A549 (cell line): ENCODE results near the gene SOX15. TPM values are rescaled to one million over a fixed set of nuclear protein-coding genes. Genes with fewer than 3 reads are reported as not detected.

Source experiments
- ATAC-seq, 2 experiments: fragments of 200-7000 bp in 1 of 2; fragments of >200 bp in 1 of 2; cut with Nextera tagmentation in 1 of 2; cut with Tn5 transposase in 1 of 2; 3 replicates each; pipeline versions ENCODE4 v1.8.0 to v1.9.1; 2018 to 2020; ENCODE audit warnings: mild to moderate bottlenecking in 1 of 2, moderate library complexity in 1 of 2
- CTCF ChIA-PET: fragments of 300-600 bp; sonication (Branson Sonifier 250); formaldehyde crosslinking; extraction: SDS; loops from one replicate; lab custom pipeline; 2021; ENCODE audit warnings: antibody characterized with exemption, inconsistent platforms; lab: Yijun Ruan, JAX
- POLR2A ChIA-PET: fragments of 350-600 bp; formaldehyde crosslinking; extraction: SDS; loops from one replicate; lab custom pipeline; 2021; ENCODE audit warnings: antibody characterized with exemption, inconsistent platforms; lab: Yijun Ruan, JAX
- DNase-seq, 2 experiments: peaks; one replicate each; pipeline versions ENCODE4 v3.0.0 to v3.0.0-alpha.2; 2011 to 2016; ENCODE audit warnings: low read depth in 1 of 2, low spot score in 1 of 2
- FAIRE-seq: peaks from 2 replicates; lab custom pipeline; 2011; peaks lifted over from hg19 to GRCh38; lab: Jason Lieb, UNC
- H3K27ac ChIP-seq, 2 experiments: fragments of >200 bp; sonication (Bioruptor Twin); formaldehyde crosslinking; 3 replicates each; pipeline ENCODE4 v1.5.1; 2016 to 2017
- H3K4me1 ChIP-seq: fragments of >200 bp; sonication (Bioruptor Twin); formaldehyde crosslinking; 3 replicates; pipeline ENCODE4 v1.6.1; 2016
- H3K4me2 ChIP-seq: fragments of >200 bp; sonication (Bioruptor Twin); formaldehyde crosslinking; 3 replicates; pipeline ENCODE4 v1.6.1; 2016
- H3K4me3 ChIP-seq: fragments of >200 bp; sonication (Bioruptor Twin); formaldehyde crosslinking; 3 replicates; pipeline ENCODE4 v1.5.1; 2016
- H3K9me3 ChIP-seq: fragments of >200 bp; sonication (Bioruptor Twin); formaldehyde crosslinking; 3 replicates; pipeline ENCODE4 v1.6.1; 2016
- ATOH8 ChIP-seq: fragments of 250-450 bp; sonication (Bioruptor Pico); IDR thresholded peaks from 2 replicates; pipeline ENCODE4 v1.5.0; 2020; ENCODE audit warnings: low read depth, mild to moderate bottlenecking, moderate library complexity
- BHLHE40 ChIP-seq: IDR thresholded peaks from 2 replicates; pipeline ENCODE4 v1.6.1; 2012; ENCODE audit warnings: low read depth, low read length, inconsistent platforms
- CHD4 ChIP-seq: fragments of 200-600 bp; sonication (generic); IDR thresholded peaks from 2 replicates; pipeline ENCODE4 v1.6.1; 2016; ENCODE audit warnings: antibody characterized with exemption, mild to moderate bottlenecking, borderline replicate concordance
- EHF ChIP-seq: fragments of 250-450 bp; sonication (Bioruptor Pico); IDR thresholded peaks from 2 replicates; pipeline ENCODE4 v1.5.0; 2020; ENCODE audit warnings: mild to moderate bottlenecking
- EP300 ChIP-seq, 2 experiments: fragments of >200 bp; sonication (Bioruptor Twin); formaldehyde crosslinking; IDR thresholded peaks; 2 replicates in 1 of 2; 3 replicates in 1 of 2; pipeline ENCODE4 v1.6.1; 2016 to 2017
- FOSB ChIP-seq: fragments of 250-450 bp; sonication (Bioruptor Pico); IDR thresholded peaks from 2 replicates; pipeline ENCODE4 v1.5.0; 2020; ENCODE audit warnings: mild to moderate bottlenecking, moderate library complexity
- FOXS1 ChIP-seq: fragments of 250-450 bp; sonication (Bioruptor Pico); IDR thresholded peaks from 2 replicates; pipeline ENCODE4 v1.5.0; 2020; ENCODE audit warnings: mild to moderate bottlenecking, moderate library complexity
- HOXA7 ChIP-seq: fragments of 250-450 bp; sonication (Bioruptor Pico); IDR thresholded peaks from 2 replicates; pipeline ENCODE4 v1.5.0; 2020; ENCODE audit warnings: mild to moderate bottlenecking, moderate library complexity
- HOXB5 ChIP-seq: fragments of 250-450 bp; sonication (Bioruptor Pico); IDR thresholded peaks from 2 replicates; pipeline ENCODE4 v1.5.0; 2020; ENCODE audit warnings: mild to moderate bottlenecking, moderate library complexity
- JUN ChIP-seq, 2 experiments: fragments of >200 bp; sonication (Bioruptor Twin); formaldehyde crosslinking; IDR thresholded peaks; 2 replicates in 1 of 2; 3 replicates in 1 of 2; pipeline ENCODE4 v1.6.1; 2016 to 2017
- JUNB ChIP-seq: fragments of >200 bp; sonication (Bioruptor Twin); formaldehyde crosslinking; IDR thresholded peaks from 2 replicates; pipeline ENCODE4 v1.6.1; 2016
- MAFK ChIP-seq: fragments of 450-650 bp; IDR thresholded peaks from 2 replicates; pipeline ENCODE4 v1.6.1; 2014; ENCODE audit not compliant: partially characterized antibody
- NR3C1 ChIP-seq: fragments of >200 bp; sonication (Bioruptor Twin); formaldehyde crosslinking; IDR thresholded peaks from 3 replicates; pipeline ENCODE4 v1.6.1; 2017
- POLR2AphosphoS2 ChIP-seq: conservative IDR thresholded peaks from 2 replicates; pipeline ENCODE4 v1.6.1; 2012; ENCODE audit warnings: low read length, improper control_type of control experiment, inconsistent platforms
- RARB ChIP-seq: fragments of 250-450 bp; sonication (Bioruptor Pico); IDR thresholded peaks from 2 replicates; pipeline ENCODE4 v1.8.0; 2021; ENCODE audit warnings: mild to moderate bottlenecking, moderate library complexity
- RNF2 ChIP-seq: fragments of 200-600 bp; sonication (generic); IDR thresholded peaks from 2 replicates; pipeline ENCODE4 v1.6.1; 2016; ENCODE audit warnings: low read depth, mild to moderate bottlenecking, antibody characterized with exemption, moderate library complexity, borderline replicate concordance
- TFCP2L1 ChIP-seq: fragments of 250-450 bp; sonication (Bioruptor Pico); IDR thresholded peaks from 2 replicates; pipeline ENCODE4 v1.5.0; 2021; ENCODE audit warnings: mild to moderate bottlenecking
- TP53 ChIP-seq: fragments of 250-450 bp; sonication (Bioruptor Pico); IDR thresholded peaks from 2 replicates; pipeline ENCODE4 v1.5.0; 2021; ENCODE audit warnings: mild to moderate bottlenecking, moderate library complexity
- ZSCAN20 ChIP-seq: fragments of 250-450 bp; sonication (Bioruptor Pico); IDR thresholded peaks from 2 replicates; pipeline ENCODE4 v1.8.0; 2022; ENCODE audit warnings: mild to moderate bottlenecking, moderate library complexity
- WGBS: methylation state at CpG from one replicate; pipeline ENCODE4 v1.1.6; 2017; ENCODE audit errors: missing lambda C conversion rate; 5-methylcytosine and 5-hydroxymethylcytosine counted together
- polyA plus RNA-seq, 4 experiments: library from polyadenylated mRNA; depleted of rRNA in 3 of 4; stranded (reverse); fragments of >200 nt; fragmentation: RNase III in 1 of 4; extraction: RNeasy Plus Mini Kit Qiagen cat#74134 plus additional on column Dnase treatment in 1 of 4; gene quantifications; 2 replicates in 3 of 4; 3 replicates in 1 of 4; pipeline ENCODE4 v1.2.3, GENCODE V29; 2011 to 2017
- TF ChIP-seq, protein P1 (sequence below): IDR thresholded peaks from 2 replicates; pipeline ENCODE4 v1.6.1; 2012; ENCODE audit warnings: low read depth, borderline replicate concordance
- TF ChIP-seq, protein P2 (sequence below): fragments of 200-600 bp; sonication (generic); IDR thresholded peaks from 2 replicates; pipeline ENCODE4 v1.6.1; 2016; ENCODE audit warnings: antibody characterized with exemption, mild to moderate bottlenecking, moderate library complexity
- TF ChIP-seq, protein P3 (sequence below): IDR thresholded peaks from 2 replicates; pipeline ENCODE4 v1.6.1; 2012
- TF ChIP-seq, protein P4 (sequence below): fragments of 450-650 bp; IDR thresholded peaks from 2 replicates; pipeline ENCODE4 v1.6.1; 2014; ENCODE audit warnings: antibody characterized with exemption

The SOX15 gene
- polyA plus RNA-seq, 2 of the 4 experiments (the other 2 are of a cell fraction), result 0.05 to 0.19 TPM

- Histone ChIP-seq H3K4me2 (peak overlapping the region; percentile 90), H3K4me1 (peaks cover 70% of the 10 kb centered on the region), H3K4me3 (no peak overlapping the region), H3K9me3 (no peaks in the 10 kb centered on the region), H3K27ac (no peak overlapping the region)
- ATAC-seq (no peak), FAIRE-seq (no peak), DNase-seq (no peak)
- CTCF ChIA-PET, result interaction anchor here (0.6 to 6.3 kb wide), 11 partner anchors 9 to 518 kb away, joined by 3 to 38 read pairs (median 5); partner anchors contain the start of genes SENP3, SOX15 and TP53
- 88% methylated on average over 14 of the region's 14 CpGs for WGBS
- POLR2A ChIA-PET, result interaction anchor here (1.4 kb wide), 1 partner anchor 111 kb away, joined by 4 read pairs; no protein-coding TSS in a partner anchor
- TF ChIP-seq, protein P1, sequence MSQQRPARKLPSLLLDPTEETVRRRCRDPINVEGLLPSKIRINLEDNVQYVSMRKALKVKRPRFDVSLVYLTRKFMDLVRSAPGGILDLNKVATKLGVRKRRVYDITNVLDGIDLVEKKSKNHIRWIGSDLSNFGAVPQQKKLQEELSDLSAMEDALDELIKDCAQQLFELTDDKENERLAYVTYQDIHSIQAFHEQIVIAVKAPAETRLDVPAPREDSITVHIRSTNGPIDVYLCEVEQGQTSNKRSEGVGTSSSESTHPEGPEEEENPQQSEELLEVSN, result no peak
- TF ChIP-seq POLR2AphosphoS2, result peak; percentile 77
- TF ChIP-seq HOXB5 (CRISPR knock-in tag), result no peak
- no peak for TF ChIP-seq CHD4
- no peak for TF ChIP-seq ZSCAN20
- TF ChIP-seq RNF2, result no peak
- peak; percentile 51 for TF ChIP-seq TP53 (CRISPR knock-in tag)
- TF ChIP-seq NR3C1, result no peak
- no peak for TF ChIP-seq MAFK
- TF ChIP-seq EP300 (IDR thresholded peaks at IDR 0.05), result no peak
- TF ChIP-seq, protein P2, sequence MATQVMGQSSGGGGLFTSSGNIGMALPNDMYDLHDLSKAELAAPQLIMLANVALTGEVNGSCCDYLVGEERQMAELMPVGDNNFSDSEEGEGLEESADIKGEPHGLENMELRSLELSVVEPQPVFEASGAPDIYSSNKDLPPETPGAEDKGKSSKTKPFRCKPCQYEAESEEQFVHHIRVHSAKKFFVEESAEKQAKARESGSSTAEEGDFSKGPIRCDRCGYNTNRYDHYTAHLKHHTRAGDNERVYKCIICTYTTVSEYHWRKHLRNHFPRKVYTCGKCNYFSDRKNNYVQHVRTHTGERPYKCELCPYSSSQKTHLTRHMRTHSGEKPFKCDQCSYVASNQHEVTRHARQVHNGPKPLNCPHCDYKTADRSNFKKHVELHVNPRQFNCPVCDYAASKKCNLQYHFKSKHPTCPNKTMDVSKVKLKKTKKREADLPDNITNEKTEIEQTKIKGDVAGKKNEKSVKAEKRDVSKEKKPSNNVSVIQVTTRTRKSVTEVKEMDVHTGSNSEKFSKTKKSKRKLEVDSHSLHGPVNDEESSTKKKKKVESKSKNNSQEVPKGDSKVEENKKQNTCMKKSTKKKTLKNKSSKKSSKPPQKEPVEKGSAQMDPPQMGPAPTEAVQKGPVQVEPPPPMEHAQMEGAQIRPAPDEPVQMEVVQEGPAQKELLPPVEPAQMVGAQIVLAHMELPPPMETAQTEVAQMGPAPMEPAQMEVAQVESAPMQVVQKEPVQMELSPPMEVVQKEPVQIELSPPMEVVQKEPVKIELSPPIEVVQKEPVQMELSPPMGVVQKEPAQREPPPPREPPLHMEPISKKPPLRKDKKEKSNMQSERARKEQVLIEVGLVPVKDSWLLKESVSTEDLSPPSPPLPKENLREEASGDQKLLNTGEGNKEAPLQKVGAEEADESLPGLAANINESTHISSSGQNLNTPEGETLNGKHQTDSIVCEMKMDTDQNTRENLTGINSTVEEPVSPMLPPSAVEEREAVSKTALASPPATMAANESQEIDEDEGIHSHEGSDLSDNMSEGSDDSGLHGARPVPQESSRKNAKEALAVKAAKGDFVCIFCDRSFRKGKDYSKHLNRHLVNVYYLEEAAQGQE, result peak; percentile 25; the same call in 1 of the 2 replicates
- peak; percentile 93 for TF ChIP-seq TFCP2L1 (CRISPR knock-in tag)
- no peak for TF ChIP-seq BHLHE40
- TF ChIP-seq JUN (IDR thresholded peaks at IDR 0.05), result peak in 1 of 2 experiments; percentile 41; a peak in 2 of 5 replicates
- TF ChIP-seq EHF (CRISPR knock-in tag), result no peak
- no peak for TF ChIP-seq RARB (CRISPR knock-in tag)
- TF ChIP-seq ATOH8 (CRISPR knock-in tag), result no peak
- TF ChIP-seq, protein P3, sequence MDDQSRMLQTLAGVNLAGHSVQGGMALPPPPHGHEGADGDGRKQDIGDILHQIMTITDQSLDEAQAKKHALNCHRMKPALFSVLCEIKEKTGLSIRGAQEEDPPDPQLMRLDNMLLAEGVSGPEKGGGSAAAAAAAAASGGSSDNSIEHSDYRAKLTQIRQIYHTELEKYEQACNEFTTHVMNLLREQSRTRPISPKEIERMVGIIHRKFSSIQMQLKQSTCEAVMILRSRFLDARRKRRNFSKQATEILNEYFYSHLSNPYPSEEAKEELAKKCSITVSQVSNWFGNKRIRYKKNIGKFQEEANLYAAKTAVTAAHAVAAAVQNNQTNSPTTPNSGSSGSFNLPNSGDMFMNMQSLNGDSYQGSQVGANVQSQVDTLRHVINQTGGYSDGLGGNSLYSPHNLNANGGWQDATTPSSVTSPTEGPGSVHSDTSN, result no peak
- 0 out of 2 replicates have a peak, but pooled peaks have one; percentile 40 for TF ChIP-seq FOSB (CRISPR knock-in tag)
- no peak for TF ChIP-seq JUNB
- peak; percentile 12 for TF ChIP-seq HOXA7 (CRISPR knock-in tag)
- no peak for TF ChIP-seq FOXS1 (CRISPR knock-in tag)
- TF ChIP-seq, protein P4, sequence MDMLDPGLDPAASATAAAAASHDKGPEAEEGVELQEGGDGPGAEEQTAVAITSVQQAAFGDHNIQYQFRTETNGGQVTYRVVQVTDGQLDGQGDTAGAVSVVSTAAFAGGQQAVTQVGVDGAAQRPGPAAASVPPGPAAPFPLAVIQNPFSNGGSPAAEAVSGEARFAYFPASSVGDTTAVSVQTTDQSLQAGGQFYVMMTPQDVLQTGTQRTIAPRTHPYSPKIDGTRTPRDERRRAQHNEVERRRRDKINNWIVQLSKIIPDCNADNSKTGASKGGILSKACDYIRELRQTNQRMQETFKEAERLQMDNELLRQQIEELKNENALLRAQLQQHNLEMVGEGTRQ, result no peak
Measured at GRCh38 chr17:7576432-7576937, 13.4 kb downstream of the SOX15 start.
